SK-N-SH (cell line): ENCODE results near the gene SMIM24. TPM values are rescaled to one million over a fixed set of nuclear protein-coding genes. Genes with fewer than 3 reads are reported as not detected.

Experiments used
- CTCF ChIA-PET: fragments of 300-600, 350-600 bp; formaldehyde crosslinking; extraction: SDS; loops from one replicate; lab custom pipeline; 2021; lab: Yijun Ruan, JAX
- POLR2A ChIA-PET: fragments of 350-600 bp; sonication (Branson Sonifier 250); formaldehyde crosslinking; extraction: SDS; loops from one replicate; lab custom pipeline; 2020; ENCODE audit warnings: antibody characterized with exemption, inconsistent platforms; lab: Yijun Ruan, JAX
- DNase-seq: peaks from one replicate; pipeline ENCODE4 v3.0.0; 2012
- H2AFZ ChIP-seq: fragments of 200-600 bp; sonication (generic); 2 replicates; pipeline ENCODE4 v1.8.1; 2016; ENCODE audit warnings: antibody characterized with exemption, mild to moderate bottlenecking, low read depth
- H3F3A ChIP-seq: fragments of 200-600 bp; sonication (generic); replicated peaks from 2 replicates; pipeline ENCODE3; 2016; ENCODE audit warnings: antibody characterized with exemption, mild to moderate bottlenecking; ENCODE audit not compliant: insufficient read depth
- H3K27ac ChIP-seq, 2 experiments: fragments of 200-500 bp in 1 of 2; fragments of 200-600 bp in 1 of 2; sonication (Bioruptor generic) in 1 of 2; sonication (generic), shearing (Covaris generic) in 1 of 2; 2 replicates each; pipeline versions ENCODE4 v1.5.1 to v1.6.1; 2014 to 2016; ENCODE audit warnings: low read depth in 2 of 2, inconsistent platforms in 1 of 2, low read length in 1 of 2, mild to moderate bottlenecking in 1 of 2, mixed read lengths in 1 of 2
- H3K27me3 ChIP-seq: fragments of 200-600 bp; sonication (generic), shearing (Covaris generic); 2 replicates; pipeline ENCODE4 v1.6.1; 2016; ENCODE audit warnings: mixed run types; ENCODE audit not compliant: insufficient read depth
- H3K36me3 ChIP-seq, 2 experiments: fragments of 200-500 bp in 1 of 2; fragments of 200-600 bp in 1 of 2; sonication (Bioruptor generic) in 1 of 2; sonication (generic) in 1 of 2; replicated peaks in 1 of 2; 2 replicates each; pipeline versions ENCODE3 to v1.5.1; 2014 to 2016; ENCODE audit warnings: low read length in 1 of 2, mild to moderate bottlenecking in 1 of 2; ENCODE audit not compliant: insufficient read depth in 2 of 2, control insufficient read depth in 1 of 2
- H3K4me1 ChIP-seq, 2 experiments: fragments of 200-500 bp in 1 of 2; fragments of 200-600 bp in 1 of 2; sonication (Bioruptor generic) in 1 of 2; sonication (generic), shearing (Covaris generic) in 1 of 2; 2 replicates each; pipeline versions ENCODE4 v1.5.1 to v1.6.1; 2014 to 2016; ENCODE audit warnings: low read depth in 1 of 2, low read length in 1 of 2, mixed run types in 1 of 2; ENCODE audit not compliant: insufficient read depth in 2 of 2, control insufficient read depth in 1 of 2
- H3K4me2 ChIP-seq: fragments of 200-600 bp; sonication (generic), shearing (Covaris generic); 2 replicates; pipeline ENCODE4 v1.6.1; 2017; ENCODE audit warnings: mixed run types
- H3K4me3 ChIP-seq, 2 experiments: fragments of 200-500 bp in 1 of 2; fragments of 200-600 bp in 1 of 2; sonication (Bioruptor generic) in 1 of 2; sonication (generic), shearing (Covaris generic) in 1 of 2; 2 replicates each; pipeline versions ENCODE4 v1.5.1 to v1.8.1; 2014 to 2016; ENCODE audit warnings: low read depth in 2 of 2, inconsistent platforms in 1 of 2, low read length in 1 of 2, mild to moderate bottlenecking in 1 of 2, mixed read lengths in 1 of 2, moderate library complexity in 1 of 2
- H3K79me2 ChIP-seq: fragments of 200-600 bp; sonication (generic); 2 replicates; pipeline ENCODE4 v1.8.1; 2017; ENCODE audit warnings: mild to moderate bottlenecking; ENCODE audit not compliant: insufficient read depth
- H3K9ac ChIP-seq: fragments of 200-600 bp; sonication (generic); 2 replicates; pipeline ENCODE4 v1.6.1; 2017; ENCODE audit warnings: mixed run types
- H3K9me2 ChIP-seq: fragments of 200-600 bp; sonication (generic); 2 replicates; pipeline ENCODE4 v1.6.1; 2017; ENCODE audit warnings: mixed run types
- H3K9me3 ChIP-seq: fragments of 200-600 bp; sonication (generic); 2 replicates; pipeline ENCODE4 v1.6.1; 2017; ENCODE audit warnings: mixed run types, mild to moderate bottlenecking, moderate library complexity
- H4K20me1 ChIP-seq: fragments of 200-600 bp; sonication (generic); 2 replicates; pipeline ENCODE4 v1.6.1; 2017; ENCODE audit warnings: mild to moderate bottlenecking, mixed run types; ENCODE audit not compliant: insufficient read depth
- ELF1 ChIP-seq: IDR thresholded peaks from 2 replicates; pipeline ENCODE4 v1.4.0; 2012
- EP300 ChIP-seq, 2 experiments: IDR thresholded peaks; 2 replicates each; pipeline versions ENCODE4 v1.4.0 to v1.6.1; 2012; ENCODE audit warnings: borderline replicate concordance in 1 of 2, low read depth in 1 of 2, low read length in 1 of 2
- EZH2phosphoT487 ChIP-seq: fragments of 200-600 bp; sonication (generic); IDR thresholded peaks from 2 replicates; pipeline ENCODE4 v1.6.1; 2017; ENCODE audit warnings: low read depth, mixed run types, mild to moderate bottlenecking, antibody characterized with exemption, moderate library complexity, borderline replicate concordance
- FOSL2 ChIP-seq: IDR thresholded peaks from 2 replicates; pipeline ENCODE4 v1.4.0; 2012; ENCODE audit warnings: low read depth, mild to moderate bottlenecking, moderate library complexity, borderline replicate concordance
- FOXM1 ChIP-seq: IDR thresholded peaks from 2 replicates; pipeline ENCODE4 v1.4.0; 2012; ENCODE audit warnings: low read depth, mild to moderate bottlenecking
- IRF3 ChIP-seq: fragments of 150-350 bp; IDR thresholded peaks from 2 replicates; pipeline ENCODE4 v1.6.1; 2016; ENCODE audit warnings: mild to moderate bottlenecking, low read depth, low read length
- MXI1 ChIP-seq: IDR thresholded peaks from 2 replicates; pipeline ENCODE4 v1.6.1; 2012; ENCODE audit warnings: mild to moderate bottlenecking, low read depth, low read length, improper control_type of control experiment
- NFIC ChIP-seq: IDR thresholded peaks from 2 replicates; pipeline ENCODE4 v1.4.0; 2012; ENCODE audit warnings: borderline replicate concordance
- NRF1 ChIP-seq: IDR thresholded peaks from 2 replicates; pipeline ENCODE4 v1.6.1; 2012; ENCODE audit warnings: low read depth, mild to moderate bottlenecking, low read length
- PBX3 ChIP-seq: IDR thresholded peaks from 2 replicates; pipeline ENCODE4; 2012
- POLR2AphosphoS5 ChIP-seq: IDR thresholded peaks from 2 replicates; pipeline ENCODE4 v1.6.1; 2012; ENCODE audit warnings: low read depth, low read length
- RAD21 ChIP-seq: IDR thresholded peaks from 2 replicates; pipeline ENCODE4 v1.6.1; 2012; ENCODE audit warnings: mild to moderate bottlenecking, low read length
- REST ChIP-seq: IDR thresholded peaks from 2 replicates; pipeline ENCODE4 v1.6.1; 2012; ENCODE audit warnings: mild to moderate bottlenecking, low read depth, low read length, moderate library complexity
- RFX5 ChIP-seq: IDR thresholded peaks from 2 replicates; pipeline ENCODE4 v1.6.1; 2012; ENCODE audit warnings: mild to moderate bottlenecking, improper control_type of control experiment, low read length
- RXRA ChIP-seq: IDR thresholded peaks from 2 replicates; pipeline ENCODE4 v1.4.0; 2012; ENCODE audit warnings: low read depth, mild to moderate bottlenecking, borderline replicate concordance
- SMC3 ChIP-seq: IDR thresholded peaks from 2 replicates; pipeline ENCODE4 v1.6.1; 2012; ENCODE audit warnings: low read depth, low read length, improper control_type of control experiment
- TCF12 ChIP-seq: IDR thresholded peaks from 2 replicates; pipeline ENCODE4 v1.4.0; 2012
- TEAD4 ChIP-seq: IDR thresholded peaks from 2 replicates; pipeline ENCODE4 v1.4.0; 2012; ENCODE audit warnings: mild to moderate bottlenecking, borderline replicate concordance; ENCODE audit not compliant: insufficient read depth
- USF1 ChIP-seq: IDR thresholded peaks from 2 replicates; pipeline ENCODE4 v1.4.0; 2012; ENCODE audit warnings: low read depth, borderline replicate concordance
- YY1 ChIP-seq: IDR thresholded peaks from 2 replicates; pipeline ENCODE4 v1.4.0; 2012; ENCODE audit warnings: low read depth, mild to moderate bottlenecking
- WGBS: methylation state at CpG from one replicate; pipeline ENCODE4 v1.1.6; 2017; ENCODE audit warnings: low lambda C conversion rate; 5-methylcytosine and 5-hydroxymethylcytosine counted together
- polyA plus RNA-seq, 3 experiments: library from polyadenylated mRNA; depleted of rRNA; stranded (reverse); fragments of >200 nt; gene quantifications; 2 replicates each; pipeline ENCODE4 v1.2.3, GENCODE V29; 2012

The SMIM24 gene
- polyA plus RNA-seq, 1 of the 3 experiments (the other 2 are of a cell fraction), result 0.12 TPM

- Histone ChIP-seq H3K27ac (no peak overlapping the region), H3F3A (peaks cover 4% of the 10 kb centered on the region), H2AFZ (no peak overlapping the region), H3K4me1 (peaks cover 8 to 9% of the 10 kb centered on the region in 2 experiments; a peak in 2 of 4 replicates), H4K20me1 (no peaks in the 10 kb centered on the region), H3K79me2 (peaks cover 32% of the 10 kb centered on the region), H3K27me3 (no peaks in the 10 kb centered on the region), H3K9ac (no peak overlapping the region), H3K9me2 (no peaks in the 10 kb centered on the region), H3K9me3 (no peaks in the 10 kb centered on the region), H3K36me3 (peaks cover 9 to 11% of the 10 kb centered on the region in 2 experiments), H3K4me3 (no peak overlapping the region), H3K4me2 (no peak overlapping the region)
- TF ChIP-seq MXI1 (no peak), NFIC (no peak), NRF1 (no peak), PBX3 (no peak), EZH2phosphoT487 (no peak), POLR2AphosphoS5 (no peak), TCF12 (no peak), IRF3 (no peak), FOXM1 (no peak), YY1 (no peak), TEAD4 (no peak), EP300 (IDR thresholded peaks at IDR 0.05; ENCODE audit: borderline replicate concordance in 1 of 2, low read depth in 1 of 2, low read length in 1 of 2) (no peak), USF1 (no peak), REST (no peak), ELF1 (no peak), FOSL2 (no peak), RXRA (no peak), RAD21 (no peak), RFX5 (no peak), SMC3 (no peak)
- POLR2A ChIA-PET, result no interaction called here
- WGBS, result 93% methylated on average over 5 of the region's 5 CpGs
- CTCF ChIA-PET, result interaction anchor here (2.1 kb wide), 1 partner anchor 13 kb away, joined by 9 read pairs; no protein-coding TSS in a partner anchor
- no peak for DNase-seq
These were observed 17.6 kb upstream of the SMIM24 start for GRCh38 chr19:3497757-3498520.
